Lower leg skin (tissue), 3 donors: Measurements from ENCODE around the gene DHCR7.

ENCODE experiments used
- CTCF ChIP-seq, 3 donors: fragments of 450-650 bp; IDR thresholded peaks; one replicate each; pipeline ENCODE4 v1.5.1; 2016; ENCODE audit warnings: antibody characterized with exemption in 3 of 3, mild to moderate bottlenecking in 3 of 3, moderate library complexity in 2 of 3
- POLR2A ChIP-seq, 2 donors: fragments of 450-650 bp; IDR thresholded peaks; one replicate each; pipeline ENCODE4 v1.6.1; 2016 to 2017; ENCODE audit warnings: antibody characterized with exemption in 2 of 2, mild to moderate bottlenecking in 1 of 2, moderate library complexity in 1 of 2

- TF ChIP-seq POLR2A (IDR thresholded peaks at IDR 0.05) (no peak), CTCF (IDR thresholded peaks at IDR 0.05) (no peak)
Observed at GRCh38 chr11:71486320-71486719, 38.1 kb upstream of the DHCR7 start.
